ENCODE measurements around the gene CDC14B.
A peak's percentile ranks its signal among the peaks of the same experiment; 100 is the strongest.
"Not testable (repeated sequence)": the region's sequence is repeated elsewhere in the genome, so short reads cannot be mapped to it uniquely, and the experiment has no call there.

CDC14B gene

GRCh38 chr9:96619491-96620180, at the start of gene CDC14B:
Gene CDC14B (minus strand): TSS chr9:96619843. CDS start chr9:96619378, 465 bp downstream.
- peak; percentile 12 to 39 for DNase-seq (ENCODE audit: low read depth in 2 of 2)

DNA sequence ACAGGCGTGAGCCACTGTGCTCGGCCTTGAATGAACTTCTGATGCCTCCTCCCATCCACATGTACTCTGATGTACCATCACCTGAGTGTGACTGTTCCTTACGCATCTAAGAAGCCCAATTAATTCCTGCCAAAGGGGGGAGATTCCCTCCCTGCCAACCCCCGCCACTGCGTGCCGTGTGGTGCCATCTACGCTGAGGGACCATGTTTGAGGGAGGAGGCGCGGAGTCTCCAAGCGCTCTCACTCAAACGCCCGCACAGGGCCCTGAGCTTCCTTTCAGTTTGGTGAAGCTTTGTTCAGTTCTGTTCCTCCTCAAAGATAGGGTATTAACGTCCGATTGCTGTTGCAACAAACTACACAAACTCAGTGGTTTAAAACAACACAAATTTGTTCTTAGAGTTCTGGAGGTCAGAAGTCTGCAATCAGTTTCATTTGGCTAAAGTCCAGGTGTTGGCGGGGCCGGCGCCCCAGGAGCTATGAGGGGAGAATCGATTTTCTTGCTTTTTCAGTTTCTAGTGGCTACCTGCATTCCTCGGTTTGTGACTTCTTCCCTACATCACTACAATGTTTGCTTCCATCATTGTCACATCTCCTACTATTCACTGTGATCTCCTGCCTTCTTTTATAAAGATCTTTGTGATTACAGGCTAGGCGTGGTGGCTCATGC, 49.4 kb upstream of the CDC14B start:
- DNase-seq (ENCODE audit: low read depth in 2 of 2) = no peak

DNA sequence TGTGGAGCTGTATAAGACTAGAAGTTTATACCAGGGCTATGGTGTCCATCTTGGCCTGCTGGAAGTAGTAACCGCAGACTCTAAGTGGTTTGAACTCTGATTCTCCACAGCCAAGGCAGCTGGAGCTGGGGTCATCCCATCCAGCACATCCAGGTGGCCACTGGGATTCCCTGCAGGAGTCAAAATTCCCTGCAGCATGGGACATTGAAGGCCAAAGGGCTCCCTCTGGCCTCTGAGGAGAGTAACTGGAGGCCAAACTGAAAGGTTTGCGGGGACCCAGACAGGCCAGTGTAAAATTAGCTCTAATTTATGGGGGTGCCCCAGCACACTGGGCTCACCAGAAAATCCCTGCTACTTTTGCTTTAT, 47.7 kb upstream of the CDC14B start:
- no peak for DNase-seq (ENCODE audit: low read depth in 2 of 2)

DNA sequence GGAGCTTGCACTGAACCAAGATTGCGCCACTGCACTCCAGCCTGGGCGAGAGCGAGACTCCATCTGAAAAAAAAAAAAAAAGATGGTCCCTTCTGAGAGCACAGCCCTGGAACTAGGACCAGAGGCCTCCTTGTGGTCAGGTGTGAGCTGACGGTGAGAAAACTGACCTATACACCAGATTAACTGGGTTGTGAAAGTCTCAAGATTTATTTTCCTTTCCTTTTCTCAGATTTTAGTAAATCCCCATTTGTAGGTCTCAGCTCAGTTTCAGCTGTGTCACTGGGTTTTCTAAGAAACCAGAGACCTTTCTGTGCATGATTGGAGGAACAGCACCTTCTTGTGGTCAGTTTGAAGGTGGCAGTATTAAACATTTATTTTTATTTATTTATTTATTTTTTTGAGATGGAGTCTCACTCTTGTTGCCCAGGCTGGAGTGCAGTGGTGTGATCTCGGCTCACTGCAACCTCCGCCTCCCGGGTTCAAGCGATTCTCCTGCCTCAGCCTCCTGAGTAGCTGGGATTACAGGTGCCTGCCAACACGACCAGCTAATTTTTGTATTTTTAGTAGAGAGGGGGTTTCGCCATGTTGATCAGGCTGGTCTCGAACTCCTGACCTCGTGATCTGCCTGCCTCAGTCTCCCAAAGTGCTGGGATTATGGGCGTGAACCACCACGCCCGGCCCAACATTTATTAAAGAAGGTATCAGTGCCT, 47.2 kb upstream of the CDC14B start:
- DNase-seq (ENCODE audit: low read depth in 2 of 2) = not testable (repeated sequence)

- no peak for DNase-seq (ENCODE audit: low read depth in 2 of 2)
Observed at GRCh38 chr9:96665789-96666188, 46.1 kb upstream of the CDC14B start.

- no peak for DNase-seq (ENCODE audit: low read depth in 2 of 2)
Observed at GRCh38 chr9:96663506-96664120, 44.0 kb upstream of the CDC14B start.

DNA sequence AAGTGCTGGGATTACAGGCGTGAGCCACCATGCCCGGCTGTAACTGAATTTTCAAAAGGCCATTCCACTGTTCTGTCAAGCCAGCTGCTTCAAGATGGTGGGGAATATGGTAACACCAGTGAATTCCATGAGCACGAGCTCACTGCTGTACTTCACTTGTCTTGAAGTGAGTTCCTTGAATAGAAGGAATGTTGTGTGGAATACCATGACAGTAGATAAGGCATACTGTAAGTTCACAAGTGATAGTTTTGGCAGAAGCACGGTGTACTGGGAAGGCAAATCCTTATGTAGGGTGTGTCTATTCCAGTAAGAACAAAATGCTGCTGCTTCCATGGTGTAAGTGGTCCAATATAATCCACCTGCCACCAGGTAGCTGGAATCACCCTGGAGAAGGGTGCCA, 42.1 kb upstream of the CDC14B start:
- no peak for DNase-seq (ENCODE audit: low read depth in 2 of 2)

DNA sequence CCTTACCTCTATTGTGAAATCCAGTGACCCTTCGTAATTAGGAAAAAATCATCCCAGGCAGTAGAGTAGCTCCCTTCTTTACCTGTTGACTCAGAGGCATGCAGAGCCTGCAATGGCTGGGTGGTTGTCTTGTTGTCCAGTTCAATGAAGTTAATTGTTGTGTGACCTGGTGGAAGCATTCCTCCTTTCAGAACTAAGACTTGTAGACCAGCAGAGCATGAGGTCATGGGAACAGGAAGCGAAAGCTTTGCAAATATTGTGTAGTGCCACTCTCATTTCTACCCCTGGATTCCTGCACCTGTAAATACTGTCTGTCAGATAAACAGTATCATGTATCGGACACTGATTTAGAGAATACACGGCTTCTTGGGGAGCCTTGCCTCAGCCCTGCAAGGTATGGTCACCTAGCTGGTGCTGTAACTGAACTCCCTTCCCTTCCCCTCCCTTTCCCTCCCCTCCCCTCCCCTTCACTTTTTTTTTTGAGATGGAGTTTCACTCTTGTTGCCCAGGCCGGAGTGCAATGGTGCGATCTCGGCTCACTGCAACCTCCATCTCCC, 41.1 kb upstream of the CDC14B start:
- DNase-seq (ENCODE audit: low read depth in 2 of 2) = no peak

DNA sequence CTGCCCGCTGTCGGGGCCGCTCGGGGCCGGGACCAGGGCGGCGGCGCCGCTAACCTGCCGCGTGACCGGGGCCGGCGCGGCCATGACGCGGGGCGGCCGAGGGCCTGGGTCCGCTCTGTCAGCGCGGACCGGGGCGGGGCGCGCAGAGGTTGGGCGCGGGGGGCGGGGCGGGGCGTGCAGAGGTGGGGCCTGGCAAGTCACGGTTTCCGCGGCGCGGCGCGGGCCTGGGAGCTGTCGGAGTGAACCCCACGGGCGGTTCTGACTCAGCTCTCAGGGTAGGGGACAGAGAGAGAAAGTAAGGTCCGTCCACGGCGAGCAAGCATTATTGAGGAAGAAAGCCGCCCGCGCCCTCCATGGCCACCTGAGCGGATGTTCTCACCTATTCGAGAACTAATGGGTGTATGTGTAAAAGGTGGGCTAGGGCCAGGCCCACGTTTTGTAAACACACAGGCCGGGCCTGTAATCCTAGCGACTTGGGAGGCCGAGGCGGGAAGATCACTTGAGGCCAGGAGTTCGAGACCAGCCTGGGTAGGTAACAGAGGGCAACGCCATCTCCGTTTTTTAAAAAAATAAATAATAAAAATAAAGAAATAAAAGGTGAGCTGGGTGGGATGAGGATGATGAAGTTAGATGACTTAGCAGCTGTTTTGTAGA, 35.7 kb upstream of the CDC14B start, which contains the start of gene PRXL2C:
Gene PRXL2C (minus strand): TSS at position 120 of the 654 bp plus-strand sequence. CDS start 36 bp downstream, at position 84.
- peak; percentile 73 to 80 for DNase-seq (ENCODE audit: low read depth in 2 of 2)

DNA sequence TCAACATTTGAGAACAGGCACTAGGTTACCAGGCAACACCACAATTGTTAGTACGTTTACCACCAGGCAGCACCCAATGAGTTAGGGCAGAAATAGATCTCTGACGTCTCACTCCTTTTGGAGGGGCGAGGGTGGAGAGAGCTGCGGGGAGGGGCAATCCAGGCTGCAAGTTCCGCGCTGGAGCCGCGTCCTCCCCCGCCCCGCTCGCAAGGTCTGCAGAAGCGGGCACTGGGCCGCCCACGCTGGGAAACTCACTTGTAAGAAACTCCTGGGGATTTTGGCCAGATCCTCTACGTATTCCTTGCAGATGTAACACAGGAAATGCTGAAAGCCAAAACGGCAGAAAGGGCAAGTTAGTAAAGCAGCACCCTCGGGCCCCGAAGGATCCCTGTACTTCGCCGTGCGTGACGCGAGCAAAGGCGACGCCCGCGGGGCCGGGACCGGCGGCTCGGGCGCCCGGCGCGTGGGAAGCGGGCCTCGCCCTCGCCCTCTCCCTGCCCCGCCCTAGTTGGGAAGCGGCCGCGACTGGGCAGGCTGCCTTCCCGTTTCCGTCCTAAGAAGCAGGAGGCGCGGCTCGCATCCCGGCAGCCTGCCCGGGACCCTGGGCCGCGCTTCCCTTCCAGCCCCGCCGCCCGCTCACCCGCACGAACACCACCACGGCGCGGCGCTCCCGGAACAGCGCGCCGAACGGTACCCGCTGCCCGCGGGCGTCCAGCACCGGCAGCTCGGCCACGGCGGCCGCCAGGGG, 35.0 kb upstream of the CDC14B start:
- peak; percentile 41 to 60 for DNase-seq (ENCODE audit: low read depth in 2 of 2)

DNA sequence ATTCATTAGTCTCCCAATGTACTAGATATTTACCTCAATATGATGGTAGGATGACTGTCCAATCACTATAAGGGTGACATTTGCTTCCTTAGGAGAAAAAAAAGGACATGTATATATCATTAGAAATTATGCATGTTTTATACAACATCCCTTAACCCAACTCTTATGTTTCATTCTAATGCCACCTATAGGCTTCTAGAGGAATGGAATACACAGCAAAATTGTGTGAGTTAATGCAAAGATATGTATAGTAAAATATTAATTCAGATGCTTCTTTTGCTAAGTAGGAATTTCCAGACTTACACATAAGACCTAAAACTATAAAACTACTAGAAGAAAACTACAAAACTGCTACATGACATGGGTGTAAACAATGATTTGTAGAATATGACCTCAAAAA, 32.0 kb upstream of the CDC14B start:
- no peak for DNase-seq (ENCODE audit: low read depth in 2 of 2)

- DNase-seq (ENCODE audit: low read depth in 2 of 2) = no peak
Observed at GRCh38 chr9:96649620-96650324, 30.1 kb upstream of the CDC14B start.

DNA sequence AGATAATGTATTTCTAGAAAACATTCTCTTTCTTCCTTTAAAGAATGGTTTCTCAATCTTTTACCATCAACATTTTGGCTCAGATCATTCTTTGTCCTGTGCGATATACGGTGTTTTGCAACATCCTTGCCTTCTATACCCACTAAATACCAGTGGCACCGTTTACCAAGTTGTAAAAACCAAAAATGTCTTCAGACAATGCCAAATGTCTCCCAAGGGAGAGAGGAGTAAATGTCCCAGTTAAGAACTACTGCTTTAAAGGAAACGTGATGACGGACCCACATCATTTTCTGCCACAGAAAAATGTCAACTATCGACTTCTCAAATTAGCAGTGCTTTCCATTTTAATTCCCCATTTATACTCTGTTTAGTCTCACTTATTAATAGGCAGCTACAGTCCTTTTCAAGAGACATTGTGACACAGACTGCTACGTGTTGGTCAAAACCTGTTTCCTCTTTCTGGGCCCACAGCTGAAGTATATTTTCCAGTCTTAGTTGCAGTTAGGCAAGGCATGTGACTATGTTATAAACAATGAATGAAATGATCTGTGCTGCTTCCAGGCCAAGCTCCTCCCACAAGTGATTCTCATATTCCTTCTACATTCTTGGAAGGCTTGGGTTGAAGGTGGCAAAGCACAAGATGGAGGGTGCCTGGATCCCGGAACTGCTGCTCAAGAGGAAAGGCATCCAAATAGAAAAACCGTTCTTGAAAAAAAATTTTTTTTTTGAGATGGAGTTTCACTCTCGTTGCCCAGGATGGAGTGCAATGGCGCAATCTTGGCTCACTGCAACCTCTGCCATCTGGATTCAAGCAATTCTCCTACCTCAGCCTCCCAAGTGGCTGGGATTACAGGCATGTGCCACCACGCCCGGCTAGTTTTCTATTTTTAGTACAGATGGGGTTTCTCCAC, 26.7 kb upstream of the CDC14B start:
- no peak for DNase-seq (ENCODE audit: low read depth in 2 of 2)

- no peak for DNase-seq (ENCODE audit: low read depth in 2 of 2)
Observed at GRCh38 chr9:96644137-96644536, 24.5 kb upstream of the CDC14B start.

- no peak for DNase-seq (ENCODE audit: low read depth in 2 of 2)
Observed at GRCh38 chr9:96641514-96641913, 21.9 kb upstream of the CDC14B start.

- no peak for DNase-seq (ENCODE audit: low read depth in 2 of 2)
Observed at GRCh38 chr9:96638606-96639364, 19.1 kb upstream of the CDC14B start.

DNA sequence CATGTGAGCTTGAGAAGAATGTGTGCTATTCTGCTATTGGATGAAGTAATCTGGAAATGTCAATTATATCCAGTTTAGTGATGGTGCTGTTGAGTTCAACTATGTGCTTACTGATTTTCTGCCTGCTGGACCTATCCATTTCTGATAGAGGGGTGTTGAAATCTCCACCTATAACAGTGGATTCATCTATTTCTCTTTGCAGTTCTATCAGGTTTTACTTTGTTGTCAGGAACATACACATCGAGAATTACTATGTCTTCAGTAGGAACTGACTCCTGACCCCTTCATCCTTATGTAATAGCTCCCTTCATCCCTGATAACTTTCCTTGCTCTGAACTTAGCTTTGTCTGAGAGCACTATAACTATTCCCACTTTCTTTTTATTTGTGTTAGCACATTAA, 16.7 kb upstream of the CDC14B start:
- no peak for DNase-seq (ENCODE audit: low read depth in 2 of 2)

DNA sequence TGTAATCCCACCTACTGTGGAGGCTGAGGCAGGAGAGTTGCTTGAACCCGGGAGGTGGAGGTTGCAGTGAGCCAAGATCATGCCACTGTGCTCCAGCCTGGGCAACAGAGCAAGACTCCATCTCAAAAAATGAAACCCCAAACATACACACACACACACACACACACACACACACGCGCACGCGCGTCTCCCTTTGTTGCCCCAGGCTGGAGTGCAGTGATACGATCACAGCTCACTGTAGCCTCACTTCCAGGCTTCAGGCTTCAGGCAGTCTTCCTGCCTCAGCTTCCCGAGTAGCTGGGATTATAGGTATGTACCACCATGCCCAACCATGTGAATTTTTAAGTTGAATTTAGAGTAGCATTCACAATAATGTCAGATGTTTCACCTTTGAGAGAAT, 13.9 kb upstream of the CDC14B start:
- not testable (repeated sequence) for DNase-seq (ENCODE audit: low read depth in 2 of 2)

All from stimulated activated CD8-positive, alpha-beta memory T cell treated with anti-CD3 and anti-CD28 coated beads, Interleukin-2, amount 100 ng/mL, for 1 hour (primary cell).